Esophagus mucosa (tissue), 1 donor: ENCODE measurements around the gene PTCD2. TPM values are rescaled to one million over a fixed set of nuclear protein-coding genes. Genes with fewer than 3 reads are reported as not detected.
"Not testable (repeated sequence)": the region's sequence is repeated elsewhere in the genome, so short reads cannot be mapped to it uniquely, and the experiment has no call there.

ENCODE experiments used
- ATAC-seq: fragments of 200-7000 bp; cut with Tn5 transposase; one replicate; pipeline ENCODE4 v1.9.1; 2020
- total RNA-seq: library from RNA; stranded (reverse); gene quantifications from one replicate; pipeline ENCODE4 v1.2.4, GENCODE V29; 2023
- donor health status: DM: yes; HTN: yes; CAD: no.

PTCD2 gene
- total RNA-seq, 1 donor from 2014 or later, result 7.7 TPM

DNA sequence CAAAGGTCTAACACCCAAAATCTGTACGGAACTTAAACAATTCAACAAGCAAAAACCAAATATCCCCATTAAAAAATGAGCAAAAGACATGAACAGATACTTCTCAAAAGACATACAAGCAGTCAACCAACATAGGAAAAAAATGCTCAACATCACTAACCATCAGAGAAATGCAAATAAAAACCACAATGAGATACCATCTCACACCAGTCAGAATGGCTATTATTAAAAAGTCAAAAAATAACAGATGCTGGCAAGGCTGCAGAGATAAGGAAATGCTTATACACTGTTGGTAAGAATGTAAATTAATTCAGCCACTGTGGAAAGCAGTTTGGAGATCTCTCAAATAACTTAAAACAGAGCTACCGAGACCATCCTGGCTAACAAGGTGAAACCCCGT, 22.0 kb upstream of the PTCD2 start:
- not testable (repeated sequence) for ATAC-seq

GRCh38 chr5:72298711-72299110, 21.5 kb upstream of the PTCD2 start:
- ATAC-seq, result no peak

- no peak for ATAC-seq
Measured at GRCh38 chr5:72300590-72301339, 19.4 kb upstream of the PTCD2 start.

- ATAC-seq, result no peak
Measured at GRCh38 chr5:72301557-72301956, 18.6 kb upstream of the PTCD2 start.

DNA sequence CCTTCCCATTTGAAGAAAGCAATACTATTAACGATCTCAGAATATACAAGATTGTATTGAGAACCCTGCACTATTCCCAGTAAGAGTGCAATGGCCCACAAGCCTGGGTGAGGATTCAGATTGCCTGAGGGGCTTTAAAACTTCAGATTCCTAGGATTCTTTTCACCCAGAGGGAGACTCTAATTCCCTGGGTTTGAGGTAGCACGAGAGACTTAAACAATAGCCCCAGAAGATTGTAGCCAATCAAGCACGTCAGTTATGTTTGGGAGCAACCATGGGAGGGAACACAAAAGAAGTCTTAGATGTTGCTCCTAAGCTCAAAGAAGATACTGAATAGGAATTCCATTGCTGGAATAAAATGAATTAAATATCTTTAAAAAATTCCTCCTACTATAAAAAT, 18.0 kb upstream of the PTCD2 start:
- ATAC-seq, result no peak

DNA sequence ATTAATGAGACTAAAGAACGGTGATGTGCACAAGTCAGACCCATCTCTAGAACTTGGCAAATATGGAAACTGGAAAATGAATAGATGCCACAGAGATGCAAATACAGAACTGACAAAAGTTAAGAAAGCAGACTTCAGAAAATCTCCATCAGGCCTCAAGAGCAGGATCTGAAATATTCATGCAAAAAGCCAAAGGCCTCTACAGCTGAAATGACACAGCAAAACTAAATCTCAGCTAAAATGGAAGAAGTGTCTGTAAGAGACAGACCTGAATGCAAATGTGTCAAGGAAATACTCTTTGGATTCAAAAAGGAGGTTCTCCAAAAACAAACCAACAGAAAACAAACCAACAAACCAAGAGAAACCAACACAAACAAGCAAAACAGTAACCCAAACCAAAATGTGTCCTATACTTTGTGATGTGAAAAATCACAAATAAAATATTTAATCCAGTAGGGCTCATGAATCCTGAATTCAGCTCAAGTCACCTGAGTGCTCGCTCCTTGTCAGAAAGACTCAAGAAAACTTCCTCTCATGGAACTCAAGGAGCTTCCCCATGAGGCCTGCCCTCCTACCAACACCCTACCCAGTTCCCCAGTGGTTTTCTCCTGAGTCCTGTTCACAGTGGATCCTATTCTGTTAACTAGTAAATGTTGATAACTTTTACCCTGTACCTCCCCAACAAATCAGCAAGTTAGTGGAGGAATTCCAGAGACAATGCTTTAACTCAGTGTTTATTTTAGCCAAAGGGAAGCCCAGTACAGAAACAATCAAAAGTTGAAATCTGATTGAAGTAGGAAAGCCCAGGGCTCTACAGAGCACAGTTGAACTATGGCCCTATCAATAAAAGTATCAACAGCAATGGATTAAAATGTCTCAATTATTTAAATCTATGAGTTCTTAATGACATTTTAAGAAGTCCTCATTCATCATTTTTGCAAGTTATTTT, 14.7 kb upstream of the PTCD2 start:
- no peak for ATAC-seq

DNA sequence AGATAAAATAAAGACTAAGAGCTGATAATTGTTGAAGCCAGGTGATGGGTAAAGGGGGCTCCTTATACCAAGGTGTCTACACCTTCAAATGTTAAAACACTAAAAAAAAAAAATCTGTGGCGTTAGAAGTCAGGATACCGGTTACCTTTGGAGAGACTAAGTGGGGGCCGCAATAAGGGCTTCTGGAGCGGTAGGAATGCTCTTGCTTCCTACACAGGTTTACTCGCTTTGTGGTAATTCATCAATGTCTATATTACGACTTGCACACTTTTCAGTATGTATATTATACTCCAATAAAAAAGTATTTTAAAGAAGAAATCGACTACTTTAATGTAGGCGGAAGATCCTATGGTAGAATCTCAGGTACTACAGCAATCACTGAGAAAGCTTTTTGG, 12.6 kb upstream of the PTCD2 start:
- ATAC-seq, result no peak

DNA sequence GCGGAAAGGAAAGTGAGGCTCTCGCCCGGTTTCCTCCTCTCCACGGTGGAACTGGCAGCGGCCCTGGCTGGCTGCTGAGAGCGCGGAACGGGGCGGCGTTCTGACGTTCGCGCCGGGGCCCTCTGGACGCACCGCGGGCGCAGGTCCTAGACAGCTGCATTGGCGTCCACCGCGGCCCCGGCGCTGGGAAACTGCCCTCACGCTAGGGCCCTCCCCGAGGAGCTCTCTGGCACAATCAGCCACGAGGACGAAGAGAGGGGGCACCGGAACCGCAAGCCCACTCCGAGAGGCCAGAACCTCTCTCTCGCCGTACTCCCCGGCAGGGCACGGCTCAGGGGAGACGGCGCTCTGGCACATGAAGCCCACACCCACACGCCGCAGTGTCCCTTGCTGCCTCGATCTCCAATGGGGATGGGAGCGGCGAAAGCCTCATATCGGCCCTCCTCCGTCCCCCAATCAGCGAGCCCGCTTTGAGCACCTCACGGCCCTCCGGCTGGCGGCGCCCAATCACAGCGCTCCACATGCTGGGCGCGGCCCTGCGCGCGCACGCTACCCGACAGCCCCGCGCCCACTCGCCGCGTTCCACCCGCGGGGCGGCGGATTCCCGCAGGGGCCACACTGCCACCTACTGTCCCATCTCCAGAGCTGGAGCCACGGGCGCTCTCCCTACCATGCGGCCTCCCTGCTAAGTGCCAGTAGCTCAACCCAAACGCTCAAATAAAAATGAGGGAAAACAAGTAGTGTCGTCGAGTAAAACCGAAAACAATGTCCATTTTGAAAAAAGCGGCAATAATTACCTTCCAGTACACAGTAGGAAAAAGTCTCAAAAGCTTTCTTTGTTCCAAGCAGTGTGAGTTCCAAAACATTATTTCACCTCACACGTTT, 12.0 kb upstream of the PTCD2 start:
- peak; percentile 100 for ATAC-seq

DNA sequence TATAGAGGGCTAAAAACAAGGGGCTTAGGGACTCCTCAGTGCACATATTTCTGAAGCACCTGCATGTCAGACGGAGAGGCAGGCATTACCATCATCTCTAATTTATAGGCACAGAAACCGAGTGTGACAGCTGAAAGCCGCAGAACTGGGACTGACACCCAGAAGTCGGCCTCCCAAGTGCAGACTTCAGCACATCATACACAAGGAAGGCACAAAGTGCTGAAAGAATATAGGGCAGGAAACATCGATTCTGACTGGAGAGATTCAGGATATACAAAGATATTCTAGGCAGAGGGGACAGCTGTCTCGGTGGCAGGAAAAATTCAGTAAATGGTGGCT, 11.4 kb upstream of the PTCD2 start:
- ATAC-seq, result no peak

- no peak for ATAC-seq
Measured at GRCh38 chr5:72313141-72313540, 7.0 kb upstream of the PTCD2 start.

DNA sequence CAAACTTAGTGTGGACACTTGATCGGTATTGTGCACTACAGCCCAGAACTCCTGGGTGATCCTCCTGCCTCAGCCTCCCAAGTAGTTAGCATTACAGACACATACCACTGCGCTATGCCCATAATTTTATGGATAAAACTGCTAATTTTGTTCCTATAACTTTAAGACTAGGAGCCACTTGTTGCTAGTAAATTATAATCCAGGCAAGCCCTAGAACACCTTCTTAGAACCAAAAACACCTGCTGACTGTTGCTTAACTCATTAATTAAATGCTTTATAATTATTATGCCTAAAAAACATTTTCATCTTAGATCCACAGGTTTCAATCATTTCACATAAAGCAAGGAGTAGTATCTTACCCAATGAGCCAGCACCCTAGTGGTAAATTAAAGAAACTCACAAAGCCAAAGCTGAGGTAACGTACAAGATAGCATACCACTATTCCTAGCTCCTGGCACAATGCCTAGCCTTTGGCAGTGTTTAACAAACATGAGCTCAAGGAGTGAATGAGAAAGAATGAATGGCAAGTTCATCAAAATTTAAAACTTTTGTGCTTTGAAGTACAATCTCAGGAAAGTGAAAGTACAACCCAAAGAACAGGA, 5.5 kb upstream of the PTCD2 start:
- peak; percentile 36 for ATAC-seq

DNA sequence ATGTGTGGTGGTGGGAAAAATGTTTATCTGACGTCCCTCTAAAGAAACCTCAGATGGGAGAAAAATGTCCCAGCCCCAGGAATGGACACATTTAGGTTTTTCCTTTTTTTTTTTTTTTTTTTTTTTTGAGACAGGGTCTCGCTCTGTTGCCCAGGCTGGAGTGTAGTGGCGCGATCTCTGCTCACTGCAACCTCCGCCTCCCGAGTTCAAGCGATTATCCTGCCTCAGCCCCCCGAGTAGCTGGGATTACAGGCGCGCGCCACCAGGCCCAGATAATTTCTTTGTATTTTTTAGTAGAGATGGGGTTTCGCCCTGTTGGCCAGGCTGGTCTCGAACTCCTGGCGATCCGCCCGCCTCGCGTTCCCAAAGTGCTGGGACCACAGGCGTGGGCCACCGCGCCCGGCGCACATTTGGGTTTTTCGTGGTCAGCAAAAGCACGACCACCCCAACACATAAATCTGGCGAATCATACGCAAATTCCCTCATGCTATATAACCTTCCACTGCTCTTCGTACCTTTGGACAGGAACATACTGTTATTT, 668 bp upstream of the PTCD2 start:
- ATAC-seq, result peak; percentile 3

DNA sequence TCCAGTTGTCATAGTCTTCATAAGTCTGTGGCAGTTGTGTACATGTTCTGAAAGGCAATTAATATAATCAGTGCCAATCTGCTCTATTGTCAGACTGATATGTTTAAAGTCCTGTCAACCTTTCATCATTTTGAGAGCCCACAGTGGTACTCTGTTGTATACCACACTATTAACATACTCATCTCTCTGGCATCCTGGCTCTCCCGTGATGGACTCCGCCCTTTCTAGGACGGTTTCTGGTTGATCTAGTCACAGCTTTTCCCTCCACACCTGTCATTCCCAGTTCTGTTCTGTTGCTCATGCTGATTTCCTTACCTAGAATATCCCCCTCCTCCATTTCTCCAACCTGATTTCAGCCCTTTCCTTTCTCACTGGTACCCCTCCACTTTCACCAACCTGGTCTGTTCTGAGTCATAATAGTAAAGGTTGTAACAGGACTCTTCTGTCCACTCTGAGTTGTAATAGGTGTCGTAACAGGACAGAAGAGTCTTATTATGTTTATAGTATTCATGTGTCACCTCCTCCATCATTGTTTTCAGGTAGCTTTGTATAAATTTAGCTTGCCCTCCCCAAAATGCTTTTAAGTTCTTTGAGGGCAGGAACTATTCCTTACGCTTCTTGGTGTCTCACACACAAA, 4.1 kb downstream of the PTCD2 start:
- ATAC-seq, result peak; percentile 42

DNA sequence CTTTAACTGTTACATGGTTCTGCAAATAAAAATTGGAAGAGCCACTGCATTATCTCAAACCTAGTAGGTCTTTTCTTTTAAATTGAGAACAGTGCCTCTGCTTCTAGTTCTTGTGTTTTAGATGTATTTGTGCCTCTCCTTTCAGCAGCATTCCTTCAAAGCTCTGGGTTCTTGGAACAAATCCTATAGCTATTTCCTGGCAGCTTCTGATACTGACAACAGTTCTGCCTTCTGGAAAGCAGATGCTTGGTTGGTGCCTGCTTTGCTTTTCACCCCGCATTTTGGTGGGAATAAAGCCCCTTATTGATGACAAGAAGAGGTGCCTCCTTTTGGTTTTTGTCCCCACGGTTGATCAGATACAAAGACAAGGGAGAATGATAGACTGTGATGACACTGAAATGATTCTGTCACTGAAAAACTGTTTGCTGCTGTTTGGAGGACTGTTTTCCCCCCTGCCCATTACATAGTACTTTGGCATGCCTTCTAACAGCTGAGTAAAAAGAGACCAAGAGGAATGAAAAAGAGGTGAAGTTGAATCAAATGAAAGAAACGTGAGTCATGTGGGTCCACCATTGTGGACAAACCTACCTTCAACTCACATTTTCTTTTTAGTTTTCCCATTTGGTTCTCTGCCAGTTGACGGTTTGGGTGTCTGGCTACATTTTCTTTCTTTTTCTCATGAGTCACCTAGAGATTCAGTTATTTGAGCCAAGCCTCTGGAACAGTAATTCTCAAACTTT, 5.6 kb downstream of the PTCD2 start:
- no peak for ATAC-seq

DNA sequence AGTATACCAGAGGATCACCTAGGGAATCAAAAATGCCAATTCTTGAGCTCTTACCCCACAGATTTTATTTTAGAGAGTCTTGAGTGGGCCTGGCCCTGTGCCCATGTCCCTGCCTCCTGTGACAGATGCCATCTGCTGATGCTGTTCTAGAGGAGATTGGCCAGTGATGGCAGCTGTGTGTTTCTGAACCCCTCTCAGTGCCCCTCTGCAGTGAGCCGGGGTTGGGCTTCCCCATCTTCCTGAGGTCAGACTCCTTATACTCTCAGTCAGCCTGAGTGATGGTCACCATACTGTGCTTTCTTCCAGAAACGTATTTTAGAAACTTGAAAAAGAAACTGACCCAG, 6.1 kb downstream of the PTCD2 start:
- ATAC-seq, result no peak

DNA sequence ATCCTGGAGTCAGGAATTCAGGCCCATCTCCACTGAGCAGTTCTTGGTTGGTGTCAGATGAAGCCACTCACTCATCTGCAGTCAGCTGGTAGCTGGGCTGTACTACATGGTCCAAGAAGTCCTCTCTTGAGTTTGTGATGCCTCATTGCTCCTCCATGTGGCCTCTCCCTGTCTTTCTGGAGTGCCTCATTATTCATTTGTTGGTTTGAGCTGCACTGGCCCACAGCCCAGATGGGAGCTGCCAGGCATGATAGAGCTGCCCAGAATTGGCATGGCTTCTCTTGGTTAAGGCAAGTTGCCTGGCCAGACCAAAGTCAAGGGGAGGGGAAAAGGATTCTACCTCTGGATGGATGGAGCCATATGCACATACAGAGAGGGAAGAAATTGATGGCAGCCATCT, 8.0 kb downstream of the PTCD2 start:
- ATAC-seq, result peak; percentile 95

DNA sequence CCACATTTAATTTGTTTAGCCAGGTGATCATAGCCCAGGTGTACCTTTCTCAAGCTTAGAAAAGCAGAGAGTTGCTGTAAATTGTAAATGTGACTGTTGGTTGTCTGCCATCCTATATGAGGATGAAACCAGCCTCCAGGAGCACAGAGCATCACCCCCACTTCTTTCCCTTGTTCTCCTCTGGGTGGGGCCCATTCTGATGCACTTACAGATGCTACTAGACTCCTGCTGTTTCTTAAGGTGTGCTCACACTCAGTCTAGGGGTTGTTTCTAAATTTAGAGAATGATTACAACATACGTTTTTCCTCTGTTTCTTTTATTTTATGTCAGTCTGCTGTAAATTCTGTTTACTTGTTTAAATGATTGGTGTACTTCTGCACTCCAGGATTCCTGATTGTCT, 10.5 kb downstream of the PTCD2 start:
- ATAC-seq, result no peak

DNA sequence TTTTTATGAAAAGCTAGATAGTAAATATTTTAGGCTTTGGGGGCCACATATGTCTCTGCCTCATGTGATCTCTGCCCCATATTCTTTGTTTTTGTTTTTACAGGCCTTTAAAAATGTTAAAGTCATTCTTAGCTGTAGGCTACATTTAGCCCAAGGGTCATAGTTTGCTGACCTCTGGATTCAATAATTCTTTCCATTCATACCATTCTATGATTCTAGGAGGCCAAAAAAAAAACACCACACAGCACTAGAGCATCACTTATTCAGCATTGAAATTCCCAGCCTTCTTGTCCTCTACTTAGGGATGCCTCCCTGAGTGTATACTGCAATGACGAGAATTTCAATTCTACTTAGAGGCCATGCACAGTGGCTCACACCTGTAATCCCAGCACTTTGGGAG, 17.0 kb downstream of the PTCD2 start:
- no peak for ATAC-seq

DNA sequence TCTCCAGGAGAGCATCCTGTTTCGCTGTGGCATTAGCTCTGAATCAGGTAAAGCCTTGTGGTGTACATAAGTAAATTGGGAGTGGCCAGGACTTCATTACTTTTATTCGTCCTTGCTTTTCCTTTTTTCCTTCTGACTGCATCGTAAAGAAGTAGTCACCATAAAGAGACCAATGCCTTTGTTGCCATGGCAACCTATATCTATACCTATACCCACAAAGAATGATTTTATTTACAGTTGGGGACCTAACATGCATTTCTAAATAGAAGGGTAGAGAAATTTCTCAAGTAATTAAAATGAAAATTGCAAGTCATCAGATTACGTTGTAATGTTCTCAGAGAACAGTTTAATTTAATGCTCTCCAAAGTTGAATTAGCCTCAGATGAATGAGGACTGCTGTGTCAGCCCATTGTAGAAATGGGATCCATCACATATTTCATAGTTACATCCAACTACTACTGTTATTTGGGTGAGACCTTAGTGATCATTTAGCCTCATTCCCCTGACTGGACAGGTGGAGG, 18.6 kb downstream of the PTCD2 start:
- ATAC-seq, result no peak

GRCh38 chr5:72346398-72346797, 26.2 kb downstream of the PTCD2 start:
- no peak for ATAC-seq

GRCh38 chr5:72347801-72348308, 27.7 kb downstream of the PTCD2 start:
- peak; percentile 86 for ATAC-seq
